GM19238 (cell line): ENCODE results near the gene CACNA1E.

Source experiments
- DNase-seq: peaks from one replicate; pipeline ENCODE4 v3.0.0; 2011; ENCODE audit warnings: low spot score; ENCODE audit not compliant: insufficient read length

The CACNA1E gene

GRCh38 chr1:181577475-181577874 is 94.2 kb downstream of the CACNA1E start:
- no peak for DNase-seq

DNA sequence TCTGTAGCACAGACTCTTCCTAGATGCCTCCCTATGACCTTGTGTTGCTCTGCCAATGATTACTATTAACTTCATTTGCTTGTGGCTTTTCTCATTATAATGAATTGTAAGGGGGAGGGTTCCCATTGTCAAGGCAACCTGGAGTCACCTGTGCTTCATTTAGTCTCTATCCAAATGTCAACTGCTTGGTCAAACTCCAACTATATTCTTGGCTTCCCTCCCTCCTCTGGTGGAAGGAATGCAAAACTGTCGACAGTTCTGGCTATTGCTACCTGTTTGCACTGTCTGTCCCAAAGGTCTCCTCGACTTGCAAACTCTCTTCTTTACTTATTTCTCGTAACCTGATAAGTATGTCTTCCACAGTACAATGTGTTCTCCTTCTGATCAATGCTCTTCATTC is 100.3 kb downstream of the CACNA1E start:
- no peak for DNase-seq

GRCh38 chr1:181587870-181588438 is 104.6 kb downstream of the CACNA1E start:
- no peak for DNase-seq

DNA sequence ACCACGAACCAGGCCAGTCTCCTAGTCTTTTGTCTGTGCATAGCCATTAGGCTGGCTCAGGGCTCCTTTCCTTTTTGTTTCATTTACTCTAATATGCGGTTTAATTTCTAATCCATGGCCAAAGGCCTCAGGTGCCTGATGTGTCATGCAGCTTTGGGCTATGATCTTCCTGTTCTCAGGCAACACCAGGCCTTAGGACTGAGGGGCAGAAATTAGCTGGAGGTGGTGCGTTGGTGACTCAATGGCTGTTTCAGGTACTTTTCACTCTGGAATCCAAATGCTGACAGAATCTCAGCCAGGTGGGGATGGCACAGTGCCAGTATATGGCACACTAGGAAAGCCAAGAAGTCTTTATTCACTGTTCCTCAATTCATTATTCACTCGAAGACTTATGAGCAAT is 105.3 kb downstream of the CACNA1E start:
- DNase-seq = no peak

- DNase-seq = no peak
These were observed 109.0 kb downstream of the CACNA1E start for GRCh38 chr1:181592255-181592859.

DNA sequence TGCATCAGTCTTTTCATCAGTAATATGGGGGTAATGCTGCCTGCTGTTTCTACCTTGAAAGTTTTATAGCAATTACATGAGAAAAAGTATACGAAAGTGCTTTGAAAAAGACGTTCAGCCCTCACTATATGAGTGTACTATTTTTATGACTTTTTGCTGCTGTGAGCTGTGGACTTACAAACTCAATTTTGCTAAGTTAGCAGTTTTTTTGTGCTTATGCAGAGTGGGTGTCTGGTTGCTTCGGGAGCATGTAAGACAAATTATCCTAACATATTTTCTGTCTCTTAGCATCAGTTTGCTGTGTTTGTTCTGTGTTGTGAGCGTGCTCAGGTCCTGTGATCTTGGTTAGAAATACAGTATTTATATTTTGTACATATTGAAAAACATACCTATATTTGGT is 109.7 kb downstream of the CACNA1E start:
- no peak for DNase-seq

GRCh38 chr1:181594553-181594952 is 111.2 kb downstream of the CACNA1E start:
- DNase-seq = no peak

DNA sequence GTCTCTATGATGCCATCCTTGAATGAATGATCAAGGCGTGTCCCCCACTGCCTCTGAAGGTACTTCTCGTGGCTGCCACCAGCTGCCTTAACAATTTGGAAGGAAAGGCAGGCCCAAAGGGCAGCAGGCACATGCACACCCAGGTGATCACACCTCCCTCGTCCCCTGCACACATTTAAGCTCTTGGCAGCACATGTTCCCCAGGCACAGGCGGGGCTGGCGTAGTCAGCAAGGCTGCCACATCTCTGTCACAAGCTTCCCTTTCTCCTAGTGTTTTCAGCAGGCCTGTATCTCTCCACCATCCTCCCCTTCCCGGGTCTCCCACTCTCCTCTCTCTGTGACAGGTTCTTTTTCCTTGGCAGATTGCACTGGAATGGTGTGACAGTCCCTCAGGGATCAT is 111.9 kb downstream of the CACNA1E start:
- DNase-seq = no peak

GRCh38 chr1:181601186-181601950 is 118.1 kb downstream of the CACNA1E start:
- no peak for DNase-seq

- no peak for DNase-seq
These were observed 120.6 kb downstream of the CACNA1E start for GRCh38 chr1:181603735-181604410.

DNA sequence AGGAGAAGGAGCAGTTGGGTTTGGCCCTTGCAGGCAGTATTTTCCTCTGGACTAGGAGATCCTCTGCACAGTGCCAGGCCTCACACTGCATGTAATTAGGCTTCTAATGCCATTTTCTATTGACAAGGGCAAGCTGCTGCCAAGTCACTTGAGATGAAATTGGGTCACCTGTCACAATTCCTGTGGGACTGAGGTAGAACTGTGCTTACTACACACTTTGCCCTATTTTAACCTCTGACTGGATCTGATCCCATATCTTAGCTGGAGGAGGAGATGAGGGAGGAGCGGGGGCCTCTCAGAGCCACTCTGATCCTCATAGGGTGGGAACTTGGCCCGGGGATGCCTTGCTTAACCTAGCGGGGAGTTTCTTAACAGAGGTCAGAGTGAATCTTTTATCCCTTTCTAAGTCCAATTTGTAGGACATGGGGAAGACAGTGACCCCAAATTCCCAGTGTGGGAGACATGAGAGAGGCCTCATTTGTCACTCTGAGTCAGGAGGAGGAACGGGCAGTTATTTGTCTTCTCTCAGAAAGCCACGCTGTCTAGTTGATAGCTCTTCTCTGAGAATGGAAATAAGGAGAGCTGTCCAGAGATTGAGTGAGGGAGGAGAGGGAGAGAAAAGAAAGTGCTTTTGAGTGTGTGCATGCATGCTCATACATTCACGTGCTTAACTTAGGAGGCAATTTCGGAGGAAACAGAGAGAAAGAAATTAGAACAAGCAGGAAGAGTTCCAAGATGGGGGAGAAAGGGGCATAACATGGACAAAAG is 121.3 kb downstream of the CACNA1E start:
- no peak for DNase-seq

- DNase-seq = no peak
These were observed 124.2 kb downstream of the CACNA1E start for GRCh38 chr1:181607524-181607923.

DNA sequence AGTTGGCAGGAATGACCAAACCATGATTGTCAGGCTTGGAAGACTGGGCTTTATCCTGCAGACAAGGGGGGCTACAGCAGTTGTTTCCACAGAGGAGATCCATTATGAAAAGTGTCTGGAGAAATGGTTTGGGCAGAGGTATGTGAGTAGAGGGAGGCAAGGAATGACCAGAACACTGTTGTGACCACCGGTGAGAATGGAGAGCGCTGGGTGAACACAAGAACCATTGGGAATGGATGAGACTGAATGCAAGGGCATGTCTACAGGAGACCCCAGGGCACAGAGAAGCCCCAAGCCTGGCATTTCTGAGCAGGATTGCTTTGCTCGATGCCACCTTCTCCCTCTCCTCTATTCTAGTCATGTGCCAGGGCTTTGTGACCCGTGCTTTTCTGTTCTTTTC is 125.1 kb downstream of the CACNA1E start:
- no peak for DNase-seq

DNA sequence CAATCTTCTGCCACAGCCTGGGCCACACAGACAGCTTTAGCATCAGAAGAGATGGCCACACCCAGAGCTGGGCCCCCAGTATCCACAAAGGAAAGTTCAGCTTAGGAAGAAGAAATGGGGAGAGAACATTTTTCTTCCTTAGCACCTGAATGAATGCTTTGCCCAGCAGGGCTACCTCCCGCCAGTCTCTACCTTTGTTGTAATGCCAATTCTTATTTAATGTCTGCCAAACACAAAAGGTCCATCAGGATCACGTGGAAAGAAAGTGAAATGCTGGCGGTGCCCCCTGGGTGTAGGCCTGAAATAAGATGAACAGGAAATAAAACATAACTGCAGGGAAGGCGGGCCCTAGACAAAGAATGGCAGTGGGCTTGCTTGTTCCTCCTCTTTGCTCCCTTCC is 125.6 kb downstream of the CACNA1E start:
- no peak for DNase-seq

- DNase-seq = no peak
These were observed 128.8 kb downstream of the CACNA1E start for GRCh38 chr1:181612100-181612499.

GRCh38 chr1:181618559-181618958 is 135.2 kb downstream of the CACNA1E start:
- DNase-seq = no peak

DNA sequence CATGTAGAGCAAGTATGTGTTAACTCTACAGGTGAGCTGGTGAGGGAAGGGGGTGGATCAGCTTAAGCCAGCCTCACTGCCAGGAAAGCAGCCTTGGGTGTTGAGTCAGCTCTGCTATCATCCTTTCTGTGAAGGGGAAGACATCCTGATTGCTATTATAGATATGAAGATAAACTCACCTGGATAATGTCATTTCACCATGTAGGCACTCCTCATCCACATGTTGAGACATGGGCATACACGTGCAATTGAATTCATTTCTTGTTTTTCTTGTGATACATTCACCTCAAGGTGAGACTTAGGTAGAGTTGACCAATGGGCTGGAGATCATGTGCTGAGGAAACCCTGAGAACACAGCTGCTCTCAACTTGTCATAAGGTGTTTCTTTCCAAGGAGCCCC is 136.9 kb downstream of the CACNA1E start:
- DNase-seq = no peak

DNA sequence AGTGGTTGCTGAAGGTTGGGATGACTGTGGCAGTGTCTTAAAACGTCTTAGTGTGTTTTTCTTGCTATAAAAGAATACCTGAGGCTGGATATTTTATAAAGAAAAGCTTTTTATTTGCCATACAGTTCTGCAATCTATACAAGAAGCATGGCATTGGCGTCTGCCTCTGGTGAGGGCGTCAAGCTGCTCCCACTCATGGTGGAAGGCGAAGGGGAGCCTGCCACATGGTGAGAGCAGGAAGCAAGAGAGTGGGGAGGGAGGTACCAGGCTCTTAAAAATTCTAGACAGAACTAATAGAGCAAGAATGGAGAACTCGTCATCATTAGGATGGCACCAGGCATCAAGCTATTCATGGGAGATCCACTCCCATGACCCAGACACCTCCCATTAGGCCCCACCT is 140.5 kb downstream of the CACNA1E start:
- DNase-seq = no peak

GRCh38 chr1:181626279-181626938 is 143.1 kb downstream of the CACNA1E start:
- DNase-seq = no peak

DNA sequence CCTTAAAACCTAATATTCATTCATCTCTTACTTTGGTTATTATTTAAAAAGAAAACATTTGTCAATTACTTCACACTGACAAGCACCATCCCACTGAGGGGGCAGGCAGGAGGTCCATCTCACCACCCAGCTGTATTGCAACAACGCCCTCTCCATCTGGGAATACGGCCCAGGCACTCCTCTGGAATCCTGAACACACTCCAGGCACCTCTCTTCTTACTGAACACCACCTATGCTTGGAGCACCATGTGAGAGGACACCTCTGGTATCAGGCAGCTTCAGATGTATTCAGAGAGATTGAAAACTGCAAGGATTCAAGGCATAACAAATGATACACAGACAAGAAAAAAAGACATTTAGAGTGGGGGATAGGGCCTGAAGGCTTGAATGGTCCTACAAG is 147.1 kb downstream of the CACNA1E start:
- DNase-seq = no peak

- no peak for DNase-seq
These were observed 147.5 kb downstream of the CACNA1E start for GRCh38 chr1:181630838-181631237.
